WTC11 (cell line): ENCODE results near the gene C17orf113. TPM values are rescaled to one million over a fixed set of nuclear protein-coding genes. Genes with fewer than 3 reads are reported as not detected.
A peak's percentile ranks its signal among the peaks of the same experiment; 100 is the strongest.

Experiments
- ATAC-seq: fragments of 200-7000 bp; cut with Tn5 transposase; 2 replicates; pipeline ENCODE4 v1.10.0; 2021; ENCODE audit warnings: mild to moderate bottlenecking, moderate library complexity
- CTCF ChIA-PET: fragments of 300-600 bp; sonication (Branson Sonifier 250); formaldehyde crosslinking; loops from one replicate; lab custom pipeline; 2021; ENCODE audit warnings: antibody characterized with exemption; lab: Charles Lee
- POLR2A ChIA-PET: fragments of 350-600 bp; sonication (Branson Sonifier 250); formaldehyde crosslinking; loops from one replicate; lab custom pipeline; 2021; ENCODE audit warnings: antibody characterized with exemption; lab: Charles Lee
- DNase-seq: peaks from one replicate; pipeline ENCODE4 v3.0.0; 2021; ENCODE audit warnings: low spot score
- H3K27ac Mint-ChIP-seq: 2 replicates; pipeline ENCODE4 v1.8.0; 2021; ENCODE audit warnings: mixed read lengths
- H3K27me3 Mint-ChIP-seq: 2 replicates; pipeline ENCODE4 v1.8.0; 2021; ENCODE audit warnings: low read depth, mild to moderate bottlenecking, moderate library complexity, mixed read lengths
- H3K36me3 Mint-ChIP-seq: 2 replicates; pipeline ENCODE4 v1.8.0; 2021; ENCODE audit warnings: mixed read lengths
- H3K4me1 Mint-ChIP-seq: 2 replicates; pipeline ENCODE4 v1.8.0; 2022; ENCODE audit warnings: mixed read lengths
- H3K4me3 Mint-ChIP-seq: 2 replicates; pipeline ENCODE4 v1.8.0; 2021; ENCODE audit warnings: mild to moderate bottlenecking, moderate library complexity, mixed read lengths
- H3K9me3 Mint-ChIP-seq: 2 replicates; pipeline ENCODE4 v1.8.0; 2021; ENCODE audit warnings: mixed read lengths
- ETV6 ChIP-seq: sonication (generic); formaldehyde crosslinking; IDR thresholded peaks from 2 replicates; pipeline ENCODE4 v1.8.1; 2022; ENCODE audit warnings: mild to moderate bottlenecking, missing genetic modification reagents
- HMGA2 ChIP-seq: fragments of 250-450 bp; sonication (Bioruptor Pico); IDR thresholded peaks from 2 replicates; pipeline ENCODE4 v1.4.0; 2021; ENCODE audit warnings: mild to moderate bottlenecking, moderate library complexity
- SP1 ChIP-seq: sonication (generic); formaldehyde crosslinking; conservative IDR thresholded peaks from 2 replicates; pipeline ENCODE4 v1.8.1; 2022; ENCODE audit warnings: missing genetic modification reagents
- ZNF138 ChIP-seq: sonication (generic); formaldehyde crosslinking; conservative IDR thresholded peaks from 2 replicates; pipeline ENCODE4 v1.8.1; 2022; ENCODE audit warnings: mild to moderate bottlenecking, moderate library complexity, missing genetic modification reagents
- total RNA-seq: library from RNA; stranded (reverse); gene quantifications from 3 replicates; pipeline ENCODE4 v1.2.3, GENCODE V29; 2021
- TF ChIP-seq, protein P1 (sequence below): fragments of 250-450 bp; sonication (Bioruptor Pico); IDR thresholded peaks from 2 replicates; pipeline ENCODE4 v1.9.0; 2021; ENCODE audit warnings: mild to moderate bottlenecking
- TF ChIP-seq, protein P2 (sequence below): fragments of 200-600 bp; IDR thresholded peaks from 2 replicates; pipeline ENCODE4 v1.8.0; 2022; ENCODE audit warnings: antibody characterized with exemption
- TF ChIP-seq, protein P3 (sequence below): sonication (generic); formaldehyde crosslinking; IDR thresholded peaks from 2 replicates; pipeline ENCODE4 v1.8.0; 2022; ENCODE audit warnings: missing genetic modification reagents

The C17orf113 gene
- total RNA-seq, 1 experiment from 2014 or later, result 1.9 TPM

DNA sequence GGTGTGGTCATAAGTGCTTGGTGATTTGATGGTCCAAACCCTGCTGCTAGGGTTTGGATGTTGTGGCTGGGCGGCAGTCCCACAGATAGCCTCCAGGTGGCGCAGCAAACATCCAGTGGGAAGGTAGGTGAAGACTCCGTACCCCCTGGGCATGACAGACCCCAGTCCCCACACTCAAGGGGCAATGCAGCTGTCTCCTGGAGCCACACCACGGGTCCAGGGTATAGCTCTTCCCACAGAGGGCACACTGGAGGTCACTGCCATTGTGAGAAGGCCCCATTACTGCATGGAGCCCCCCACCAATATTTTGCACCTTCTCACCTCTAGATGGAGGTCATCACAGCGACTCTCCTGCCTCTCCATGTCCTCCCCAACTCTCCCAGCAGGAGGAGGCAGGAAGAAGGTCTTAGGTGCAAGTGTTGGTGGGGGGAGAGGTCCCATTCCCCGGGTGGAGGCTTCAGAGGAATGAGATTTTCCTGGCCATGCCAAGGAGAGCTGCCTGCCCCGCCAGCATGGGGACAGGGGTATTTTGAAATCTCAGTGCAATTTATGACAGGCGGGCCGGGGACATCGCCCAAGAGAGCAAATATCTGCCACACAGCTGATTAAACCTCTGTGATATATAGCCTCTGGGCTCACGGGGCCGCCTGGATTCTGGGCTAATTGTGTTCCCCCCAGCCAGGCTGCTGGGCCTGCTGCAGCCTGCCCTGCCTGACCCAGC lies 17.1 kb upstream of the C17orf113 start:
- Mint-ChIP-seq H3K27ac (no peak overlapping the region), H3K4me1 (peaks cover 20% of the 10 kb centered on the region), H3K27me3 (peaks cover 3% of the 10 kb centered on the region), H3K36me3 (no peaks in the 10 kb centered on the region), H3K9me3 (no peaks in the 10 kb centered on the region), H3K4me3 (no peak overlapping the region)
- ATAC-seq (peak; percentile 76), DNase-seq (peak; percentile 92)
- TF ChIP-seq, protein P1, sequence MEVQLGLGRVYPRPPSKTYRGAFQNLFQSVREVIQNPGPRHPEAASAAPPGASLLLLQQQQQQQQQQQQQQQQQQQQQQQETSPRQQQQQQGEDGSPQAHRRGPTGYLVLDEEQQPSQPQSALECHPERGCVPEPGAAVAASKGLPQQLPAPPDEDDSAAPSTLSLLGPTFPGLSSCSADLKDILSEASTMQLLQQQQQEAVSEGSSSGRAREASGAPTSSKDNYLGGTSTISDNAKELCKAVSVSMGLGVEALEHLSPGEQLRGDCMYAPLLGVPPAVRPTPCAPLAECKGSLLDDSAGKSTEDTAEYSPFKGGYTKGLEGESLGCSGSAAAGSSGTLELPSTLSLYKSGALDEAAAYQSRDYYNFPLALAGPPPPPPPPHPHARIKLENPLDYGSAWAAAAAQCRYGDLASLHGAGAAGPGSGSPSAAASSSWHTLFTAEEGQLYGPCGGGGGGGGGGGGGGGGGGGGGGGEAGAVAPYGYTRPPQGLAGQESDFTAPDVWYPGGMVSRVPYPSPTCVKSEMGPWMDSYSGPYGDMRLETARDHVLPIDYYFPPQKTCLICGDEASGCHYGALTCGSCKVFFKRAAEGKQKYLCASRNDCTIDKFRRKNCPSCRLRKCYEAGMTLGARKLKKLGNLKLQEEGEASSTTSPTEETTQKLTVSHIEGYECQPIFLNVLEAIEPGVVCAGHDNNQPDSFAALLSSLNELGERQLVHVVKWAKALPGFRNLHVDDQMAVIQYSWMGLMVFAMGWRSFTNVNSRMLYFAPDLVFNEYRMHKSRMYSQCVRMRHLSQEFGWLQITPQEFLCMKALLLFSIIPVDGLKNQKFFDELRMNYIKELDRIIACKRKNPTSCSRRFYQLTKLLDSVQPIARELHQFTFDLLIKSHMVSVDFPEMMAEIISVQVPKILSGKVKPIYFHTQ (CRISPR knock-in tag), result no peak
- TF ChIP-seq, protein P2, sequence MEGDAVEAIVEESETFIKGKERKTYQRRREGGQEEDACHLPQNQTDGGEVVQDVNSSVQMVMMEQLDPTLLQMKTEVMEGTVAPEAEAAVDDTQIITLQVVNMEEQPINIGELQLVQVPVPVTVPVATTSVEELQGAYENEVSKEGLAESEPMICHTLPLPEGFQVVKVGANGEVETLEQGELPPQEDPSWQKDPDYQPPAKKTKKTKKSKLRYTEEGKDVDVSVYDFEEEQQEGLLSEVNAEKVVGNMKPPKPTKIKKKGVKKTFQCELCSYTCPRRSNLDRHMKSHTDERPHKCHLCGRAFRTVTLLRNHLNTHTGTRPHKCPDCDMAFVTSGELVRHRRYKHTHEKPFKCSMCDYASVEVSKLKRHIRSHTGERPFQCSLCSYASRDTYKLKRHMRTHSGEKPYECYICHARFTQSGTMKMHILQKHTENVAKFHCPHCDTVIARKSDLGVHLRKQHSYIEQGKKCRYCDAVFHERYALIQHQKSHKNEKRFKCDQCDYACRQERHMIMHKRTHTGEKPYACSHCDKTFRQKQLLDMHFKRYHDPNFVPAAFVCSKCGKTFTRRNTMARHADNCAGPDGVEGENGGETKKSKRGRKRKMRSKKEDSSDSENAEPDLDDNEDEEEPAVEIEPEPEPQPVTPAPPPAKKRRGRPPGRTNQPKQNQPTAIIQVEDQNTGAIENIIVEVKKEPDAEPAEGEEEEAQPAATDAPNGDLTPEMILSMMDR, result peak; percentile 97
- ChIA-PET POLR2A (interaction anchor here (1.3 kb wide), 1 partner anchor 12 kb away, joined by 3 read pairs; no protein-coding TSS in a partner anchor), CTCF (interaction anchor here (0.6 to 5.2 kb wide), 30 partner anchors 8 to 696 kb away, joined by 3 to 49 read pairs (median 4); partner anchors contain the start of genes C17orf113, DNAJC7, KAT2A and NKIRAS2)

DNA sequence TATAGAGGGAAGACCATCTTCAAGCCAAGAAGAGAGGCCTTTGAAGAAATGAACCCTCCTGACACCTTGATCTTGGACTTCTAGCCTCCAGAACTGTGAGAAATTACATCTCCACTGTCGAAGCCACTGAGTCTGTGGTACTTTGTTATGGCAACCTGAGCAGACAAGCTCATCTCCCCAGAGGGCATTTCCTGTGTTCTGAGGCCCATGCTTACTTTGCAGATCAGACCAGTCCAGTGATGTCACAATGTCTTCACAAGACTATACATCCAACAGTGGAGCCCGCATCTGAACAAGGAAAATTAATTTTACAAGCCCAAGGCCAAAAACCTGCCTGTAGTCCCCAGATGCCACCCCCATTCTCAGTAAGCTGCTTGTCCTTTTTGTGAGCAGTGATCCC lies 14.8 kb upstream of the C17orf113 start:
- ATAC-seq, result no peak
- no peak overlapping the region for H3K4me3 Mint-ChIP-seq
- no peaks in the 10 kb centered on the region; the same call in 1 of the 2 replicates for H3K27me3 Mint-ChIP-seq
- POLR2A ChIA-PET, result interaction anchor here (1.1 kb wide), 1 partner anchor 48 kb away, joined by 3 read pairs; the partner anchor contains the start of gene DNAJC7
- H3K4me1 Mint-ChIP-seq, result peaks cover 22% of the 10 kb centered on the region
- TF ChIP-seq SP1 (CRISPR knock-in tag), result no peak
- H3K27ac Mint-ChIP-seq, result no peak overlapping the region
- H3K9me3 Mint-ChIP-seq, result no peaks in the 10 kb centered on the region
- CTCF ChIA-PET, result interaction anchor here (0.5 to 5.2 kb wide), 8 partner anchors 11 to 88 kb away, joined by 3 to 49 read pairs (median 6); partner anchors contain the start of genes HSPB9, KAT2A and ZNF385C
- H3K36me3 Mint-ChIP-seq, result no peaks in the 10 kb centered on the region
- DNase-seq, result no peak

DNA sequence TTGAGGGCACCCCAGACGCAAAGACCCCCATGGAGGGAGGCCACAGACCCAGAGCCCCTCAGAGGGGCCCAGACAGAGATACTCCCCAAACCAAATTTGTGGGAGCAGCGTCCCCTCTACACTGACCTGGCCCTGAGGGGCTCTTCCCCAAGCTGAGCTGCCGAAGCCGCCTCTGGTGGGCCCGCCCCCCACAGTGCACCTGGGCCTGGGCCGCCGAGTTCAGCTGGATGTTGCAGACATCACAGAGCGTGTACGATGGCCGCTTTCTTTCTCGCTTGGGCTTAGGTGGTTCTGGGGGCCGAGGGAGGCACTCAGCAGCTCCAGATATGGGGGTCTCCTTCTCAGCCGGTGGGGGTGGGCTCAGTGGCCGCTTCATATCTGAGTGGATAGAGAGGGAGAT lies 12.3 kb upstream of the C17orf113 start:
- no peak for TF ChIP-seq HMGA2 (CRISPR knock-in tag)
- no peaks in the 10 kb centered on the region for H3K36me3 Mint-ChIP-seq
- CTCF ChIA-PET, result interaction anchor here (0.9 to 1.8 kb wide), 4 partner anchors 10 to 43 kb away, joined by 3 to 7 read pairs (median 4); partner anchors contain the start of gene NKIRAS2
- POLR2A ChIA-PET, result no interaction called here
- H3K4me3 Mint-ChIP-seq, result no peak overlapping the region
- no peak for DNase-seq
- ATAC-seq, result no peak
- no peak overlapping the region for H3K27ac Mint-ChIP-seq
- peaks cover 22% of the 10 kb centered on the region for H3K4me1 Mint-ChIP-seq
- no peaks in the 10 kb centered on the region for H3K9me3 Mint-ChIP-seq
- no peaks in the 10 kb centered on the region; the same call in 1 of the 2 replicates for H3K27me3 Mint-ChIP-seq

DNA sequence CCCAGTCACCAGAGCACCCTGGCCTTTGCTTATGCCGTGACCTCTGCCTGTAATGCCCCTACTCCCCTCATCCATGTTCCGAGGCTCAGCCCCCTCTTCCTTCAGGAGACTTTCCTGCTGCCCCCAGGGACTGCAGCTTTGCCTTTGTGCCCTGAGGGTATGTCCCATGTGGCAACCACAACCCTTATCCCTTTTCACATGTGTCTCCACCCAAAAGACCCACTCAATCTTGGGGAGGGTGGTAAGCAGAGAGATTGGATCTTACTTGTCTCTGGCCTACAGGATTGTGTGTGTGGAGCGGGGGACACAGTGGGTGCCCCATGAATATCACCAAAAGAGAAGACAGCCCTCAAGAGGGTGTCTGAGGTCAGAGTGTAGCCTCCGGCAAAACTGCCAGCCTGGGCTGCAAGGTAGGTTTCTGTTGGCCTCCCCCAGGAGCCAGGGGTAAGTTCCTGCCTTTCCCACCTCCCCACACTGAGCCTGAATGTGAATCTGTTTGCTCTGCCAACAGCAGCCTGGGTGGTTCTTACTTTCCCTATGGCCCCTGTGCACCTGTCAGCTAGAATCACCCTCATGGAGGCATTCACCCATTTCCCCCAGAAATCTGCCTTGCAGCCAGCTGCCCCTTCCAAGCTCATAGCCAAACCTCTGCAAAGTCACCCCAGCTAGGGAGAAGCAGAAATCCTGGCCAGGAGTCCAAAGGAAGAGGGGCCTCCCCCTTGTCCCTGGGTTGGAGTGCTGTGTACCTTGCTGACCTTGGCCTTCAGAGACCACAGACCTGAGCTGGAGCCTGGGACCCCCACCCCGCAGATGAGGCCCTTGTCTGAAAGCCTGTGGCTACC lies 11.5 kb upstream of the C17orf113 start:
- peak; percentile 47 for ATAC-seq
- no peaks in the 10 kb centered on the region for H3K9me3 Mint-ChIP-seq
- H3K4me3 Mint-ChIP-seq, result no peak overlapping the region
- H3K36me3 Mint-ChIP-seq, result no peaks in the 10 kb centered on the region
- CTCF ChIA-PET, result interaction anchor here (0.8 to 1.8 kb wide), 4 partner anchors 10 to 42 kb away, joined by 3 to 7 read pairs (median 4); partner anchors contain the start of gene NKIRAS2
- DNase-seq, result no peak
- POLR2A ChIA-PET, result no interaction called here
- H3K4me1 Mint-ChIP-seq, result peaks cover 22% of the 10 kb centered on the region
- H3K27ac Mint-ChIP-seq, result 0 out of 2 replicates have a peak overlapping the region, but pooled peaks have one; percentile 49
- H3K27me3 Mint-ChIP-seq, result no peaks in the 10 kb centered on the region; the same call in 1 of the 2 replicates
- TF ChIP-seq, protein P3, sequence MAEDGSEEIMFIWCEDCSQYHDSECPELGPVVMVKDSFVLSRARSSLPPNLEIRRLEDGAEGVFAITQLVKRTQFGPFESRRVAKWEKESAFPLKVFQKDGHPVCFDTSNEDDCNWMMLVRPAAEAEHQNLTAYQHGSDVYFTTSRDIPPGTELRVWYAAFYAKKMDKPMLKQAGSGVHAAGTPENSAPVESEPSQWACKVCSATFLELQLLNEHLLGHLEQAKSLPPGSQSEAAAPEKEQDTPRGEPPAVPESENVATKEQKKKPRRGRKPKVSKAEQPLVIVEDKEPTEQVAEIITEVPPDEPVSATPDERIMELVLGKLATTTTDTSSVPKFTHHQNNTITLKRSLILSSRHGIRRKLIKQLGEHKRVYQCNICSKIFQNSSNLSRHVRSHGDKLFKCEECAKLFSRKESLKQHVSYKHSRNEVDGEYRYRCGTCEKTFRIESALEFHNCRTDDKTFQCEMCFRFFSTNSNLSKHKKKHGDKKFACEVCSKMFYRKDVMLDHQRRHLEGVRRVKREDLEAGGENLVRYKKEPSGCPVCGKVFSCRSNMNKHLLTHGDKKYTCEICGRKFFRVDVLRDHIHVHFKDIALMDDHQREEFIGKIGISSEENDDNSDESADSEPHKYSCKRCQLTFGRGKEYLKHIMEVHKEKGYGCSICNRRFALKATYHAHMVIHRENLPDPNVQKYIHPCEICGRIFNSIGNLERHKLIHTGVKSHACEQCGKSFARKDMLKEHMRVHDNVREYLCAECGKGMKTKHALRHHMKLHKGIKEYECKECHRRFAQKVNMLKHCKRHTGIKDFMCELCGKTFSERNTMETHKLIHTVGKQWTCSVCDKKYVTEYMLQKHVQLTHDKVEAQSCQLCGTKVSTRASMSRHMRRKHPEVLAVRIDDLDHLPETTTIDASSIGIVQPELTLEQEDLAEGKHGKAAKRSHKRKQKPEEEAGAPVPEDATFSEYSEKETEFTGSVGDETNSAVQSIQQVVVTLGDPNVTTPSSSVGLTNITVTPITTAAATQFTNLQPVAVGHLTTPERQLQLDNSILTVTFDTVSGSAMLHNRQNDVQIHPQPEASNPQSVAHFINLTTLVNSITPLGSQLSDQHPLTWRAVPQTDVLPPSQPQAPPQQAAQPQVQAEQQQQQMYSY (CRISPR knock-in tag), result peak; percentile 96
- no peak for TF ChIP-seq ZNF138 (CRISPR knock-in tag)
- TF ChIP-seq ETV6 (CRISPR knock-in tag), result no peak
